Measurements from ENCODE around the gene LIPC.

DNA sequence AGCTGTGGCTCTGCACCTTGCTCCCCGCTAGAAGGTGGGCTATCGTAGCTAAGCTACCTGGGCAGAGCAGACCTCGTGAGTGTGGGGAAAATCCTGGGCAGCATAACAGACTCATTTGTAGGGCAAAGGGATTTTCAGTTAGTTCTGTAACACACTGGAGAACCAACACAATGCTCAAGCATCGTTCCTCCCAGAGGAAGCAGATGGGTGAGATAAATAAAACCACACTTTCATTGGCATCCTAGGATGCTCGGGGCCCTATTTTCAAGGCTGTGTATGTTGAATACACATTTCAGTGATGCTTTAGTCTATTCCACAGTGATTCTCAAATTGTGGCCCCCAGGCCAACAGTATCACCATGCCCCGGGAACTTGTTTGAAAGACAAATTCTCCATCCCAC lies 20.0 kb downstream of the LIPC start:
- TF ChIP-seq HDAC8 (tag; IDR thresholded peaks at IDR 0.05) (no peak), MXI1 (IDR thresholded peaks at IDR 0.05; ENCODE audit: low read depth, low read length) (no peak), ZNF780A (CRISPR knock-in tag; IDR thresholded peaks at IDR 0.05) (no peak), TRIM24 (IDR thresholded peaks at IDR 0.05) (no peak), EP300 (IDR thresholded peaks at IDR 0.05; ENCODE audit: low read length) (no peak), JUND (IDR thresholded peaks at IDR 0.05; ENCODE audit: borderline replicate concordance, low read depth, low read length) (no peak), JUND (tag; IDR thresholded peaks at IDR 0.05; ENCODE audit: borderline replicate concordance, low read depth, low read length) (no peak), ATF1 (CRISPR knock-in tag; IDR thresholded peaks at IDR 0.05) (no peak), ATF1 (tag; IDR thresholded peaks at IDR 0.05) (no peak), NFYB (IDR thresholded peaks at IDR 0.05; ENCODE audit: extremely low read depth, insufficient read length) (no peak), HDAC6 (IDR thresholded peaks at IDR 0.05; ENCODE audit: low read depth, low read length) (no peak), CUX1 (CRISPR knock-in tag; IDR thresholded peaks at IDR 0.05) (no peak), ZNF121 (CRISPR knock-in tag; conservative IDR thresholded peaks at IDR 0.05) (no peak), TGIF2 (CRISPR knock-in tag; IDR thresholded peaks at IDR 0.05) (no peak)
- TF ChIP-seq, protein P1, sequence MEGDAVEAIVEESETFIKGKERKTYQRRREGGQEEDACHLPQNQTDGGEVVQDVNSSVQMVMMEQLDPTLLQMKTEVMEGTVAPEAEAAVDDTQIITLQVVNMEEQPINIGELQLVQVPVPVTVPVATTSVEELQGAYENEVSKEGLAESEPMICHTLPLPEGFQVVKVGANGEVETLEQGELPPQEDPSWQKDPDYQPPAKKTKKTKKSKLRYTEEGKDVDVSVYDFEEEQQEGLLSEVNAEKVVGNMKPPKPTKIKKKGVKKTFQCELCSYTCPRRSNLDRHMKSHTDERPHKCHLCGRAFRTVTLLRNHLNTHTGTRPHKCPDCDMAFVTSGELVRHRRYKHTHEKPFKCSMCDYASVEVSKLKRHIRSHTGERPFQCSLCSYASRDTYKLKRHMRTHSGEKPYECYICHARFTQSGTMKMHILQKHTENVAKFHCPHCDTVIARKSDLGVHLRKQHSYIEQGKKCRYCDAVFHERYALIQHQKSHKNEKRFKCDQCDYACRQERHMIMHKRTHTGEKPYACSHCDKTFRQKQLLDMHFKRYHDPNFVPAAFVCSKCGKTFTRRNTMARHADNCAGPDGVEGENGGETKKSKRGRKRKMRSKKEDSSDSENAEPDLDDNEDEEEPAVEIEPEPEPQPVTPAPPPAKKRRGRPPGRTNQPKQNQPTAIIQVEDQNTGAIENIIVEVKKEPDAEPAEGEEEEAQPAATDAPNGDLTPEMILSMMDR (IDR thresholded peaks at IDR 0.05 in 2 of 3, conservative IDR thresholded peaks at IDR 0.05 in 1 of 3; ENCODE audit: insufficient read depth in 2 of 3, low read depth in 1 of 3, low read length in 3 of 3), result no peak
